ENCODE data around the gene SH3BP4.

The SH3BP4 gene

GRCh38 chr2:234949762-234950434 is 1.9 kb upstream of the SH3BP4 start:
- DNase-seq (ENCODE audit: low spot score): no peak

GRCh38 chr2:234950435-234950729 is 1.4 kb upstream of the SH3BP4 start:
- no peak for DNase-seq (ENCODE audit: low spot score)

- DNase-seq (ENCODE audit: low spot score): no peak
Observed at GRCh38 chr2:234950730-234951663, 820 bp upstream of the SH3BP4 start.

GRCh38 chr2:234952270-234953115 is 676 bp downstream of the SH3BP4 start:
- no peak for DNase-seq (ENCODE audit: low spot score)

GRCh38 chr2:234953116-234954031 is 1.6 kb downstream of the SH3BP4 start:
- DNase-seq (ENCODE audit: low spot score): no peak

- no peak for DNase-seq (ENCODE audit: low spot score)
Observed at GRCh38 chr2:234954551-234954992, 2.8 kb downstream of the SH3BP4 start.

- no peak for DNase-seq (ENCODE audit: low spot score)
Observed at GRCh38 chr2:234955091-234955591, 3.3 kb downstream of the SH3BP4 start.

GRCh38 chr2:234955971-234956509 is 4.2 kb downstream of the SH3BP4 start:
- no peak for DNase-seq (ENCODE audit: low spot score)

GRCh38 chr2:234957834-234958135 is 6.0 kb downstream of the SH3BP4 start:
- DNase-seq (ENCODE audit: low spot score): no peak

- DNase-seq (ENCODE audit: low spot score): no peak
Observed at GRCh38 chr2:234958311-234958710, 6.5 kb downstream of the SH3BP4 start.

- DNase-seq (ENCODE audit: low spot score): no peak
Observed at GRCh38 chr2:234958746-234959395, 7.1 kb downstream of the SH3BP4 start.

GRCh38 chr2:234960175-234961088 is 8.6 kb downstream of the SH3BP4 start:
- DNase-seq (ENCODE audit: low spot score): no peak

GRCh38 chr2:234961784-234962183 is 10.0 kb downstream of the SH3BP4 start:
- DNase-seq (ENCODE audit: low spot score): no peak

- no peak for DNase-seq (ENCODE audit: low spot score)
Observed at GRCh38 chr2:234963773-234964615, 12.2 kb downstream of the SH3BP4 start.

GRCh38 chr2:234964631-234965461 is 13.0 kb downstream of the SH3BP4 start:
- no peak for DNase-seq (ENCODE audit: low spot score)

GRCh38 chr2:234966340-234966739 is 14.5 kb downstream of the SH3BP4 start:
- DNase-seq (ENCODE audit: low spot score): no peak

- no peak for DNase-seq (ENCODE audit: low spot score)
Observed at GRCh38 chr2:234967201-234967869, 15.5 kb downstream of the SH3BP4 start.
